HTERT RPE-1 (cell line): ENCODE measurements around the gene PDZRN3.

ENCODE experiments used
- in situ Hi-C: fragments of 300-500 bp; cut with MboI; formaldehyde crosslinking; loops from 4 replicates; pipeline ENCODE4 v1.14.3; 2020; ENCODE audit warnings: low sequenced_read_pairs

The PDZRN3 gene

GRCh38 chr3:73530022-73530396 lies 94.7 kb downstream of the PDZRN3 start:
- in situ Hi-C loops, result no loop called here

- in situ Hi-C loops, result no loop called here
Measured at GRCh38 chr3:73529308-73530021, 95.3 kb downstream of the PDZRN3 start.

GRCh38 chr3:73525591-73525990 lies 99.2 kb downstream of the PDZRN3 start:
- in situ Hi-C loops, result no loop called here

GRCh38 chr3:73523661-73524060 lies 101.1 kb downstream of the PDZRN3 start:
- in situ Hi-C loops, result no loop called here

GRCh38 chr3:73521734-73522336 lies 102.9 kb downstream of the PDZRN3 start:
- in situ Hi-C loops, result no loop called here

- in situ Hi-C loops, result no loop called here
Measured at GRCh38 chr3:73520931-73521461, 103.7 kb downstream of the PDZRN3 start.

- in situ Hi-C loops, result no loop called here
Measured at GRCh38 chr3:73516631-73517030, 108.1 kb downstream of the PDZRN3 start.

GRCh38 chr3:73513260-73513659 lies 111.5 kb downstream of the PDZRN3 start:
- in situ Hi-C loops, result no loop called here

- in situ Hi-C loops, result no loop called here
Measured at GRCh38 chr3:73511571-73512525, 112.9 kb downstream of the PDZRN3 start.

- in situ Hi-C loops, result no loop called here
Measured at GRCh38 chr3:73510784-73511183, 114.0 kb downstream of the PDZRN3 start.

GRCh38 chr3:73510334-73510733 lies 114.4 kb downstream of the PDZRN3 start:
- in situ Hi-C loops, result no loop called here

GRCh38 chr3:73509816-73510215 lies 114.9 kb downstream of the PDZRN3 start:
- in situ Hi-C loops, result no loop called here

- in situ Hi-C loops, result no loop called here
Measured at GRCh38 chr3:73509066-73509465, 115.7 kb downstream of the PDZRN3 start.

- in situ Hi-C loops, result no loop called here
Measured at GRCh38 chr3:73508330-73508954, 116.3 kb downstream of the PDZRN3 start.

- in situ Hi-C loops, result no loop called here
Measured at GRCh38 chr3:73504852-73505251, 119.9 kb downstream of the PDZRN3 start.

- in situ Hi-C loops, result no loop called here
Measured at GRCh38 chr3:73504239-73504638, 120.5 kb downstream of the PDZRN3 start.

GRCh38 chr3:73503781-73504180 lies 121.0 kb downstream of the PDZRN3 start:
- in situ Hi-C loops, result no loop called here

- in situ Hi-C loops, result no loop called here
Measured at GRCh38 chr3:73502609-73503583, 121.8 kb downstream of the PDZRN3 start.

GRCh38 chr3:73500321-73500720 lies 124.4 kb downstream of the PDZRN3 start:
- in situ Hi-C loops, result no loop called here

- in situ Hi-C loops, result no loop called here
Measured at GRCh38 chr3:73499787-73500186, 125.0 kb downstream of the PDZRN3 start.
